Glomerular endothelial cell (primary cell): ENCODE measurements around the gene HTT. TPM values are rescaled to one million over a fixed set of nuclear protein-coding genes. Genes with fewer than 3 reads are reported as not detected.
A peak's percentile ranks its signal among the peaks of the same experiment; 100 is the strongest.

Experiments
- DNase-seq: peaks from one replicate; pipeline ENCODE4 v3.0.0-alpha.2; 2011; ENCODE audit warnings: low read depth, low spot score; ENCODE audit errors: extremely low read depth
- total RNA-seq: library from RNA; depleted of rRNA; stranded (reverse); fragments of >200 nt; gene quantifications from 2 replicates; pipeline ENCODE4 v1.2.3, GENCODE V29; 2015

Gene HTT
- 86.8 and 124 TPM in 2 replicates for total RNA-seq

DNA sequence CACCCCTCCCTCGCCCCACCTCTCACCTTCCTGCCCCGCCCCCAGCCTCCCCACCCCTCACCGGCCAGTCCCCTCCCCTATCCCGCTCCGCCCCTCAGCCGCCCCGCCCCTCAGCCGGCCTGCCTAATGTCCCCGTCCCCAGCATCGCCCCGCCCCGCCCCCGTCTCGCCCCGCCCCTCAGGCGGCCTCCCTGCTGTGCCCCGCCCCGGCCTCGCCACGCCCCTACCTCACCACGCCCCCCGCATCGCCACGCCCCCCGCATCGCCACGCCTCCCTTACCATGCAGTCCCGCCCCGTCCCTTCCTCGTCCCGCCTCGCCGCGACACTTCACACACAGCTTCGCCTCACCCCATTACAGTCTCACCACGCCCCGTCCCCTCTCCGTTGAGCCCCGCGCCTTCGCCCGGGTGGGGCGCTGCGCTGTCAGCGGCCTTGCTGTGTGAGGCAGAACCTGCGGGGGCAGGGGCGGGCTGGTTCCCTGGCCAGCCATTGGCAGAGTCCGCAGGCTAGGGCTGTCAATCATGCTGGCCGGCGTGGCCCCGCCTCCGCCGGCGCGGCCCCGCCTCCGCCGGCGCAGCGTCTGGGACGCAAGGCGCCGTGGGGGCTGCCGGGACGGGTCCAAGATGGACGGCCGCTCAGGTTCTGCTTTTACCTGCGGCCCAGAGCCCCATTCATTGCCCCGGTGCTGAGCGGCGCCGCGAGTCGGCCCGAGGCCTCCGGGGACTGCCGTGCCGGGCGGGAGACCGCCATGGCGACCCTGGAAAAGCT is at the start of gene HTT, which contains the start of gene HTT-AS:
Gene HTT, plus strand, starts transcription at position 604 of the 768 bp plus-strand sequence. Its CDS starts 145 bp downstream, at position 749.
Gene HTT-AS, minus strand, starts transcription at position 461 of the 768 bp plus-strand sequence.
- peak; percentile 36 for DNase-seq

GRCh38 chr4:3025881-3026280 is 48.6 kb upstream of the HTT start:
- no peak for DNase-seq

DNA sequence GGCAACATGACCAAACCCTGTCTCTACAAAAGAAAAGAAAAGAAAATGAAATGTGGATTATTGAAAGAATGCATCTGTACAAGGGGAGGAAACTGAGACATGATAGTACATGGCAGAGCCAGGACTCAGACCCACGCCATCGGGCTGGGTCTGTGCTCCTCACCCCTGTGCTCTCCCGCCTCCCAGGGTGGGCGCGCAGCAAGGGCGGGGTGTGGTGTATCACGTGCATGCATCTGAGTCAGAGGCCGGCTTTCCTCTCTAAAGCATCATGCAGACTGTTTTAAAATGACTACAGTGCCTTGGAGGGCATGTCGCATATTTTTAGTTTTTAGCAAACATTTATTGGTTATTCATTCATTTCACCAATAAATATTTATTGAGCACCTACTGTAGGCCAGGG is 47.9 kb upstream of the HTT start:
- DNase-seq = no peak

DNA sequence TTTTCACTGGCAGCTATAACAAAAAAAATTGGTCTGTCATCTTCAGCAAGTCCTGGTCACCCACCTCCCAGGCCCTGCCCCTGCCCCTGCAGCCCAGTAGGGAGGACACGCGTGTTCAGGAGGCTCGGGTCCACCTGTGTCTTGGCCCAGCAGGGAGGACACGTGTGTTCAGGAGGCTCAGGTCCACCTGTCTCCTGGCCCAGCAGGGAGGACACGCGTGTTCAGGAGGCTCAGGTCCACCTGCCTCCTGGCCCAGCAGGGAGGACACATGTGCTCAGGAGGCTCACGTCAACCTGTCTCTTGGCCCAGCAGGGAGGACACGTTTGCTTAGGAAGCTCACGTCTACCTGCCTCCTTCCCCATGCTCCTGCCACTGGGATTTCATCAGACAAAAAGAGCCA is 45.0 kb upstream of the HTT start:
- no peak for DNase-seq

GRCh38 chr4:3030566-3031356 is 43.7 kb upstream of the HTT start:
- DNase-seq = no peak

GRCh38 chr4:3031357-3032082 is 43.0 kb upstream of the HTT start:
- DNase-seq = no peak

- DNase-seq = no peak
Observed at GRCh38 chr4:3034231-3034630, 40.2 kb upstream of the HTT start.

- no peak for DNase-seq
Observed at GRCh38 chr4:3035249-3035648, 39.2 kb upstream of the HTT start.

DNA sequence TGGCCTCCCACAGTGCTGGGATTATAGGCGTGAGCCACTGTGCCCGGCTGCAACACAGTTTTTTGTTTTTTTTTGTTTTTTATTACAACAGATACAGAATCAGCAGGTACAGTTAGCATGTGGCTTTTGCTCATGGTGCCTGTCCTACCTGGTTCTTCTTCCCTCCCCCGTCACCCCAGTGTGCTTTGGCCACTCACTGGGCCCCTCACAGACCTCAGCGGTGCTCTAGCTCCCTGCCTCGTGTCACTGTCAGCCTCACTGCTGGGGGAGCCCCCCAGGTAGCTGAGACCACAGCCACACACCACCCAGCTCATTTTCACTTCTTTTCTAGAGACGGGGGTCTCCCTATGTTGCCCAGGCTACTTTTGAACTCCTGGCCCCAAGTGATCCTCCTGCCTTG is 38.8 kb upstream of the HTT start:
- DNase-seq = no peak

- no peak for DNase-seq
Observed at GRCh38 chr4:3036131-3036952, 38.1 kb upstream of the HTT start.

GRCh38 chr4:3037957-3038461 is 36.5 kb upstream of the HTT start:
- DNase-seq = no peak

DNA sequence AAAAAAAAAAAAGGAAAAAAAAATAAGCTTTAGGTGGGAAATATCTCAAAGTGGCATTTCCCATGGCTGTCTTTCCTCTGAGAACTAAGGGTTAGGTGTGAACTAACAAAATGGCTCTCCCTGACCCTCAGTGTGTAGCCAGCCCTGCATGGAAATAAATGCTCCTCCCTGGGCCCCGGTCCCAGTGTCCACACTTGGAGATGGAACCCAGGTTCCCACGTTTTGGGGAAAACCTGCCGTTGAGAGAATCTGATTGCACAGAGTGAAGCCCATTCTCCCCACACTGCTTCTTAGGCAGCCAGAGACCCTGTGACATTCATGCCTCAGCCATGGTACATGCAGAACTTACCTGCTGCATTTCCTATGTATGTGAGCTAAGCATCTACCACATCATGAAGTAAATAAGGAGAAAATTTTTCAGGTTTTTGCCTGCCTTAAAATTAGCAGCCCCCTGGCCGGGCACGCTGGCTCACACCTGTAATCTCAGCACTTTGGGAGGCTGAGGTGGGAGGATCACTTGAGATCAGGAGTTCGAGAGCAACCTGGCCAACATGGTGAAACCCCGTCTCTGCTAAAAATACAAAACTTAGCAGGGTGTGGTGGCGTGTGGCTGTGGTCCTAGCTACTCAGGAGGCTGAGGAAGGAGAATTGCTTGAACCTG is 34.6 kb upstream of the HTT start:
- no peak for DNase-seq

DNA sequence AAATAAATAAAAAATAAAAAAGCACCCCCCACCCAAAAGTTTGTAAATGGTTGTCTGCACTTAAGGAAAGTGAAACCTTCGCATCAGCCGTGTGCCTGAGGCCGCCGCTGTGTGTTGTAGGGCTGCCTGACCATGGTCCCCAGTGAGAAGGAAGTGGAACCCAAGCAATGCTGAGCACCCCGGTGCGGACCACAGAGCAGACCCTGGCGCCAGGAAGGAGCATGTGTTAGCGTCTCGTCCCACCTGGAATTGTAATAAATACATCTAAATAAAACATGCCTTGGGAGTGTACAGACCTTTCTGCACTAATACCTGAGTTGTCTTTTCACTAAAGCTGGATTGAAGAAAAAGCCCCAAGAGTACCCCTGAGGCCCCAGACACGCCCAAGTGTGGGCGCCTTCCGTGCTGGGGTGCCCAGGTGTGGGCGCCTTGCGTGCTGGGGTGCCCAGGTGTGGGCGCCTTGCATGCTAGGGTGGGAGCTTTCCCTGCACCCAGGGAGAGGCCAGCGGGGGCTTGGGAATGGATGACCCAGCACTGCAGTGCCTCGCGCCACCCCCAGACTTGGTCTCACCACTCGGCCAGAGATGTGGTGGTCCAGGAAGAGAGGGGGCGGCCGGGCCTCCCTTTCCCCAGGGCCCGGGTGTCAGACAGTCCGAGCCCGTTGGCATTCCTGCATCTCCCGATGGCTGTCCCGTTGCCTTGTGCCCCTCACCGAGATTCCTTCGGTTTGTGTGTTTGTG is 33.9 kb upstream of the HTT start:
- no peak for DNase-seq

- no peak for DNase-seq
Observed at GRCh38 chr4:3041192-3042142, 33.0 kb upstream of the HTT start.

- no peak for DNase-seq
Observed at GRCh38 chr4:3042226-3042625, 32.3 kb upstream of the HTT start.

- DNase-seq = no peak
Observed at GRCh38 chr4:3043282-3044020, 31.0 kb upstream of the HTT start.
